Kidney (tissue), 14 donors: ENCODE data around the gene GPR17. TPM values are rescaled to one million over a fixed set of nuclear protein-coding genes. Genes with fewer than 3 reads are reported as not detected.

Experiments
- DNase-seq, 5 donors: peaks; one replicate each; pipeline ENCODE4 v3.0.0-alpha.2; 2013 to 2020
- FAIRE-seq: peaks from 2 replicates; lab custom pipeline; 2012; peaks lifted over from hg19 to GRCh38; lab: Jason Lieb, UNC
- H3K27ac ChIP-seq, 2 donors: one replicate each; pipeline ENCODE4 v1.7.0; 2013; ENCODE audit warnings: low read depth in 2 of 2, low read length in 2 of 2, inconsistent platforms in 1 of 2
- H3K27me3 ChIP-seq: one replicate; pipeline ENCODE4 v1.7.1; 2013; ENCODE audit warnings: low read length, inconsistent platforms; ENCODE audit not compliant: control insufficient read depth, insufficient read depth
- H3K36me3 ChIP-seq, 3 donors: one replicate each; pipeline versions ENCODE4 v1.7.0 to v1.7.1; 2013; ENCODE audit warnings: low read length in 3 of 3, control low read depth in 1 of 3, inconsistent platforms in 1 of 3; ENCODE audit not compliant: insufficient read depth in 3 of 3, control insufficient read depth in 2 of 3
- H3K4me1 ChIP-seq, 3 donors: one replicate each; pipeline versions ENCODE4 v1.7.0 to v1.7.1; 2013; ENCODE audit warnings: low read length in 3 of 3, inconsistent platforms in 1 of 3, low read depth in 1 of 3; ENCODE audit not compliant: control insufficient read depth in 2 of 3, insufficient read depth in 2 of 3
- H3K4me3 ChIP-seq, 3 donors: one replicate each; pipeline versions ENCODE4 v1.7.0 to v1.8.1; 2013; ENCODE audit warnings: low read length in 3 of 3, control low read depth in 1 of 3, inconsistent platforms in 1 of 3
- H3K9ac ChIP-seq, 3 donors: one replicate each; pipeline versions ENCODE4 v1.7.0 to v1.7.1; 2013; ENCODE audit warnings: low read length in 3 of 3, control low read depth in 1 of 3, inconsistent platforms in 1 of 3
- H3K9me3 ChIP-seq, 3 donors: one replicate each; pipeline versions ENCODE4 v1.7.0 to v1.7.1; 2013; ENCODE audit warnings: low read length in 3 of 3, control low read depth in 1 of 3, inconsistent platforms in 1 of 3; ENCODE audit not compliant: control insufficient read depth in 2 of 3, insufficient read depth in 1 of 3
- intact Hi-C: fragments of 100-400 bp; cut with DNase I; formaldehyde crosslinking; loops from one replicate; pipeline ENCODE4 v1.11.1; 2022
- polyA plus RNA-seq: library from polyadenylated mRNA; stranded (reverse); fragments of 350-450 nt; fragmentation: Illumina TruSeq; extraction: RNeasy Lipid Tissue Mini Kit (QIAGEN cat#74804); gene quantifications from one replicate; pipeline ENCODE4 v1.2.3, GENCODE V29; 2014; ENCODE audit warnings: low read depth, low replicate concordance; ENCODE audit not compliant: insufficient read depth
- total RNA-seq: library from RNA; stranded (reverse); fragmentation: NEBNext Ultra II Directional; extraction: Animal tissue kit (Norgen Biotek cat#: 25700); gene quantifications from one replicate; pipeline ENCODE4 v1.2.1, GENCODE V29; 2021
- TF ChIP-seq, protein P1 (sequence below): IDR thresholded peaks from 3 replicates; pipeline ENCODE4 v1.5.1; 2012; ENCODE audit warnings: mild to moderate bottlenecking, moderate library complexity, borderline replicate concordance; ENCODE audit not compliant: insufficient read depth; ENCODE audit errors: extremely low read depth
- donor health status: control.
- donor health status: control.
- donor health status: control.
- donor health status: control.
- donor health status: control.
- donor health status: DM: yes; HTN: yes; CAD: no.
- donor health status: Normal renal cell carcinoma (clear cell type).

GPR17 gene
- total and polyA plus RNA-seq, 2 donors from 2014 or later = 0.39 to 0.50 TPM

DNA sequence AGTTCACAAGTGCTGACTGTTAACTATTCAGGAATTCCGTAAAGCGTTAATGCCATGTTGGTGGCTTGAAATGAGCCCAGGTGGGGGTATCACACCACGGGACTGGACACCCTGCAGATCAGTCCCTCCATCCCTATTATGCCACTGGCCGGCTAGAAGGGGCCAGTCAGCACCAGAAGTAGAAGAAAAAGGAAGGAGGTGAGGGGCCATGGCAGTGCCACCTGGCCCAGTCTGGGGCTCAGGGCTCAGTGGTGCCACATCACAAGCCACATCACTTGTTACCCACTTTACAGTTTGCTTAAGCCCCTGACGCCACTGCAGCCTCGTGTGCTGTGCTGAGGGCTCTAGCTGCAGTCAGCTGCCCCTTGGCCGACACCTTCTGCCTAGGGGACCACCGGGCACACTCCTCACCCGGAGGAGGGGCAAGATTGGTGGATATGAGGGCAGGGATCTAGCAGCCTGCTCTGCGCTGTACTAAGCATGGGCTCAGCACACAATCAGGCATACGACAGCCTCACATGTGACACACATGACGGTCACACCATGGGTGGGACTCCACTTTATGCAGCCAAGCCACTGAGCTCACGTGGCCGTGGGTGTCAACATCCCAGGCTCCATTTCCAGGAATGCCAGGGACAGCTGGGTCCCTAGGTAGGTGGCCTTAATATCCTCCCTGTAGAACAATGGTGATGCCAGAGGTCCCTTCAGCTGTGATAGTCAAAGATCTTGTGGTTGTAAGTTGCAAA lies 25.8 kb downstream of the GPR17 start:
- DNase-seq (peak in 2 of 5 donors; percentile 25 to 70), FAIRE-seq (no peak)
- Histone ChIP-seq H3K9ac (no peak overlapping the region), H3K36me3 (no peaks in the 10 kb centered on the region), H3K27ac (no peak overlapping the region), H3K9me3 (no peaks in the 10 kb centered on the region), H3K27me3 (peaks cover under 1% of the 10 kb centered on the region), H3K4me3 (no peak overlapping the region), H3K4me1 (peaks cover 0 to 12% (median 0%) of the 10 kb centered on the region in 3 donors)
- intact Hi-C loops = no loop called here
- TF ChIP-seq, protein P1, sequence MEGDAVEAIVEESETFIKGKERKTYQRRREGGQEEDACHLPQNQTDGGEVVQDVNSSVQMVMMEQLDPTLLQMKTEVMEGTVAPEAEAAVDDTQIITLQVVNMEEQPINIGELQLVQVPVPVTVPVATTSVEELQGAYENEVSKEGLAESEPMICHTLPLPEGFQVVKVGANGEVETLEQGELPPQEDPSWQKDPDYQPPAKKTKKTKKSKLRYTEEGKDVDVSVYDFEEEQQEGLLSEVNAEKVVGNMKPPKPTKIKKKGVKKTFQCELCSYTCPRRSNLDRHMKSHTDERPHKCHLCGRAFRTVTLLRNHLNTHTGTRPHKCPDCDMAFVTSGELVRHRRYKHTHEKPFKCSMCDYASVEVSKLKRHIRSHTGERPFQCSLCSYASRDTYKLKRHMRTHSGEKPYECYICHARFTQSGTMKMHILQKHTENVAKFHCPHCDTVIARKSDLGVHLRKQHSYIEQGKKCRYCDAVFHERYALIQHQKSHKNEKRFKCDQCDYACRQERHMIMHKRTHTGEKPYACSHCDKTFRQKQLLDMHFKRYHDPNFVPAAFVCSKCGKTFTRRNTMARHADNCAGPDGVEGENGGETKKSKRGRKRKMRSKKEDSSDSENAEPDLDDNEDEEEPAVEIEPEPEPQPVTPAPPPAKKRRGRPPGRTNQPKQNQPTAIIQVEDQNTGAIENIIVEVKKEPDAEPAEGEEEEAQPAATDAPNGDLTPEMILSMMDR = no peak

DNA sequence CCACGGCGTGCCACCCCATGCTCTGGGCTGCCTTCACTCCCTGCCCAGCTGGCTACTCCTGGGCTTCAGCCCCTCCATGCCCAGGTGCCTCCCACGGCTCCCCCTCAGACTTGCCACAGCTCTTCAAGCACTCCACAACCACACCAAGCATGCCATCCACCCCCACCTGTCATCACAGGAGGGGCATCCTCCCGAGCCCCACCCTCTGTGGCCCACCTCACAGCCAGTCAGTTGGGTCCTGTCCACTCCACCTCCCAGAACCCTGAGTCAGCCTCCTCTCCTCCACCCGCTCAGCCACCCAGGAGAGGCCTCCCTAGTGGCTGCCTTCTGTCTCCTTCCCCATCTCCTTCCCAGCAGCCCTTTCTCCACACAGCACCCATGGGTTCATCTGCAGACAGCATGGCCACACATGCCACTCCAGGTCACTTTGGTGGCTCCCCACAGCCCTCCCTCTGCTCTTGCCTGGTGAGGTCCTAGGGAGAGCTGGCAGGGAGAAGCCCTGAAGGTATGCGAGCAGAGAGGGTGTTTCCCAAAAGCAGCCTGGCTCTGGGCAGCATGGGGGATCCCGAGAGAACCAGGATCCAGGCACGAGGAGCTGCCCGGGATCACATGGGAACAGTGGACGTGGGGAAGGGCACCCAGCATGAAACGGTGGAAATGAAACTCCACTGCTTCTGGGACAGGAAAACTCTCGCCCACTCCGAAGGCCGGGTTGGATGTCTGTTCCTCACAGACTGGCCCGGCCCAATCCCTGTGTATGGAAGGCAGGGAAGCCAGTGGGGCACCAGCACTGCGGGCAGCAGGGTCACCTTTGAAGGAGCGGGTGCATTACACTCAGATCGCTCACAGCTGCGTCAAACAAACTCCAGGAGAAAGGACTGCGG lies 26.6 kb downstream of the GPR17 start:
- H3K36me3 ChIP-seq = no peaks in the 10 kb centered on the region
- no peak for FAIRE-seq
- H3K9ac ChIP-seq = no peak overlapping the region
- DNase-seq = peak in 2 of 5 donors; percentile 47 to 65
- no peaks in the 10 kb centered on the region for H3K9me3 ChIP-seq
- H3K27ac ChIP-seq = peak overlapping the region; percentile 34 to 54
- intact Hi-C loops = no loop called here
- peak overlapping the region in 2 of 3 donors; percentile 12 to 58 for H3K4me3 ChIP-seq
- peaks cover 0 to 15% (median 0%) of the 10 kb centered on the region in 3 donors for H3K4me1 ChIP-seq
- TF ChIP-seq, protein P1 = no peak
- peaks cover 5% of the 10 kb centered on the region for H3K27me3 ChIP-seq

DNA sequence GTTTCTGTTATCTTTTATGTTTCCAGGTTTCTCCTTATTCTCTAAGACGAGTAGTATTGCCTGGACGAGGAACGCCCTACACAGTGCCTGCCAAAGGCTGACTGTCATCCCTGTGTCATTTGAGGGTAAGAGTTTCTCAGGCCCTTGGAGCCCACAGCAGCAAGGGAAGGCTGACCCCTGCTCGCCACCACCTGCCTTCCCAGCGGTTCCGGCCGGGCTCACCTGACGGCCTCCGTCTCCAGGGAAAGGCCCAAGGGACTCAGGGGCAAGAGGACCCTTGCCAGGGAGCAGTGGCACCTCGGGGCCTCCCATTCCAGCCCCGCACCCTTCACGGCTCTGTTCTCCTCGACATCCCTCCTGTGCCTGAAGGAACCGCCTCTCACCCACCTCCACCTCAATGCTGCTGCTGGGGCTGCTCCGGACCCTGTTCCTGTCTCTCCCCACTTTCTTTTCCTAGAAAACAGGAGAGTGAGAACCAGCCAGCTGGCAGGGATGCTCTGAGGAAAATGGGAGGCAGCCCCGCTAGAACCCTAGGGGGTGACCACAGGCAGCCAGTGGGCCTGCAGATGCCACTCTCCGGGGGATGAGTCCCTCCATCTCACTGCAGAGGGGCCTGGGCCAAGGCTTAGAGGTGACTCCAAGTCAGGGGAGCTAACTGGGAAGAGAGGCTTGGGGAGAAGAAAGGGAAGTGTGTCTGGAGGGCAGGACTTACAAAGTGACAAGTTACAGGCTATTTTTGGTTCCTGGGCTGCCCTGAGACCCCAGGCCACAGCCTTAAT lies 27.5 kb downstream of the GPR17 start:
- Histone ChIP-seq H3K27ac (peak overlapping the region in 1 of 2 donors; percentile 14), H3K9me3 (no peaks in the 10 kb centered on the region), H3K4me1 (peaks cover 0 to 15% (median 0%) of the 10 kb centered on the region in 3 donors), H3K27me3 (peaks cover 5% of the 10 kb centered on the region), H3K36me3 (no peaks in the 10 kb centered on the region), H3K9ac (peak overlapping the region in 1 of 3 donors; percentile 34), H3K4me3 (peak overlapping the region in 2 of 3 donors; percentile 55 to 58)
- no peak for FAIRE-seq
- DNase-seq = peak in 1 of 5 donors; percentile 37
- intact Hi-C loops = no loop called here
- TF ChIP-seq, protein P1 = no peak
